PC-9 (cell line): ENCODE results near the gene CCT2. TPM values are rescaled to one million over a fixed set of nuclear protein-coding genes. Genes with fewer than 3 reads are reported as not detected.

Source experiments
- BruUV-seq: library from RNA; stranded (reverse); fragments of 400-500 nt; replicated peaks from 2 replicates; lab custom pipeline; 2021; lab: Mats Ljungman, UMichigan
- CTCF ChIA-PET: fragments of 300-600 bp; sonication (Branson Sonifier 250); formaldehyde crosslinking; loops from one replicate; lab custom pipeline; 2022; ENCODE audit warnings: antibody characterized with exemption; lab: Charles Lee
- POLR2A ChIA-PET: fragments of 300-600 bp; sonication (Branson Sonifier 250); formaldehyde crosslinking; loops from one replicate; lab custom pipeline; 2022; ENCODE audit warnings: antibody characterized with exemption; ENCODE audit not compliant: unreplicated experiment; lab: Charles Lee
- DNase-seq, 2 experiments: peaks; one replicate each; pipeline versions ENCODE4 v3.0.0 to v3.0.0-alpha.2; 2015 to 2022; ENCODE audit warnings: mixed read lengths in 1 of 2
- H2AFZ ChIP-seq: fragments of 200-600 bp; sonication (generic); 2 replicates; pipeline ENCODE4 v1.8.1; 2017; ENCODE audit warnings: antibody characterized with exemption
- H3F3A ChIP-seq: fragments of 200-600 bp; sonication (generic); 2 replicates; pipeline ENCODE4 v1.8.1; 2017; ENCODE audit warnings: antibody characterized with exemption, mild to moderate bottlenecking, low read depth; ENCODE audit not compliant: insufficient read depth
- H3K27ac ChIP-seq: fragments of 200-600 bp; sonication (generic); 2 replicates; pipeline ENCODE4 v1.6.1; 2016; ENCODE audit warnings: mixed run types
- H3K27me3 ChIP-seq: fragments of 200-600 bp; sonication (generic); 2 replicates; pipeline ENCODE4 v1.6.1; 2016; ENCODE audit warnings: low read depth, mixed run types; ENCODE audit not compliant: insufficient read depth
- H3K36me3 ChIP-seq: fragments of 200-600 bp; sonication (generic); 2 replicates; pipeline ENCODE4 v1.6.1; 2016; ENCODE audit warnings: low read depth, mixed run types
- H3K4me1 ChIP-seq: fragments of 200-600 bp; sonication (generic); replicated peaks from 2 replicates; pipeline ENCODE4 v1.6.1; 2016; ENCODE audit warnings: mixed run types; ENCODE audit not compliant: insufficient read depth
- H3K4me2 ChIP-seq: fragments of 200-600 bp; sonication (generic); 2 replicates; pipeline ENCODE4 v1.6.1; 2017; ENCODE audit warnings: mixed run types
- H3K4me3 ChIP-seq: fragments of 200-600 bp; sonication (generic); 2 replicates; pipeline ENCODE4 v1.6.1; 2016; ENCODE audit warnings: mixed run types
- H3K79me2 ChIP-seq: fragments of 200-600 bp; sonication (generic); 2 replicates; pipeline ENCODE4 v1.6.1; 2017; ENCODE audit warnings: low read depth, mixed run types
- H3K9me2 ChIP-seq: fragments of 200-600 bp; sonication (generic); 2 replicates; pipeline ENCODE4 v1.8.1; 2017; ENCODE audit warnings: mild to moderate bottlenecking; ENCODE audit not compliant: insufficient read depth
- H3K9me3 ChIP-seq: fragments of 200-600 bp; sonication (generic); 2 replicates; pipeline ENCODE4 v1.8.1; 2016; ENCODE audit warnings: low read depth; ENCODE audit not compliant: insufficient read depth
- H4K20me1 ChIP-seq: fragments of 200-600 bp; sonication (generic); 2 replicates; pipeline ENCODE4 v1.8.1; 2017; ENCODE audit not compliant: insufficient read depth
- CTCF ChIP-seq: fragments of 200-600 bp; sonication (generic); conservative IDR thresholded peaks from 2 replicates; pipeline ENCODE4 v1.6.1; 2017; ENCODE audit warnings: mixed run types, antibody characterized with exemption, mild to moderate bottlenecking, moderate library complexity
- EZH2 ChIP-seq: fragments of 200-600 bp; sonication (generic); IDR thresholded peaks from 2 replicates; pipeline ENCODE4 v1.8.0; 2017; ENCODE audit warnings: antibody characterized with exemption, low read depth
- intact Hi-C: fragments of 100-400 bp; cut with micrococcal nuclease; formaldehyde crosslinking; loops from one replicate; pipeline ENCODE4 v1.10.0; 2022; ENCODE audit not compliant: unreplicated experiment
- total RNA-seq: library from RNA; stranded (reverse); gene quantifications from 2 replicates; pipeline ENCODE4 v1.2.3, GENCODE V29; 2021

The CCT2 gene
- total RNA-seq, 1 experiment from 2014 or later: 162 TPM

- no peaks in the 10 kb centered on the region for H4K20me1 ChIP-seq
- no peak overlapping the region for H3K27ac ChIP-seq
- no peak for DNase-seq
- H3K9me3 ChIP-seq: no peaks in the 10 kb centered on the region; the same call in 1 of the 2 replicates
- peaks cover 2% of the 10 kb centered on the region; the same call in 1 of the 2 replicates for H3F3A ChIP-seq
- H3K9me2 ChIP-seq: no peaks in the 10 kb centered on the region
- H3K27me3 ChIP-seq: no peaks in the 10 kb centered on the region; the same call in 1 of the 2 replicates
- CTCF ChIA-PET: interaction anchor here (0.7 kb wide), 1 partner anchor 26 kb away, joined by 9 read pairs; no protein-coding TSS in a partner anchor
- peaks cover 4% of the 10 kb centered on the region for H3K36me3 ChIP-seq
- H3K4me2 ChIP-seq: no peak overlapping the region
- H3K4me1 ChIP-seq: no peaks in the 10 kb centered on the region
- TF ChIP-seq CTCF (no peak), EZH2 (no peak)
- H3K79me2 ChIP-seq: no peaks in the 10 kb centered on the region
- no peak overlapping the region for H2AFZ ChIP-seq
- H3K4me3 ChIP-seq: no peak overlapping the region
- intact Hi-C loops: no loop called here
- POLR2A ChIA-PET: no interaction called here
- BruUV-seq: no TSS peak
Measured at GRCh38 chr12:69608114-69608513, 22.9 kb downstream of the CCT2 start.

DNA sequence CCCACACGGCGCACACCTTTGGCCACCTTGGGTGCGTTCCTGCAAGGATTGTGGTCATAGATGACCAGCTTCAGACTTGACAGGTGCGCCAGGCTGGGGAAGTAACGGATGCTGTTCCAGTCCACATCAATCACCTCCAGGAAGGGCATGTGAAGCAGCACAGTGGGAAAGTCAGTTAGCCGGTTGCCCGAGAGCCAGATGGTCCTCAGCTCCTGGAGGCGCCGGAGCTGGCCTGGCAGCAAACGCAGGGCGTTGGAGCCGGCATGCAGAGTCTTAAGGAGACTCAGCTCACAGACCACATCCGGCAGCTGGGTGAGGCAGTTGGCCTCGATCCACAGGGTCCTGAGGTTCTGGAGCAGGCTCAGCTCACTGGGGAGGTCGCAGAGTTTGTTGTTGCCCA is 24.9 kb downstream of the CCT2 start:
- Histone ChIP-seq H4K20me1 (no peaks in the 10 kb centered on the region), H3K79me2 (no peaks in the 10 kb centered on the region), H3K4me1 (no peaks in the 10 kb centered on the region), H3K27me3 (no peaks in the 10 kb centered on the region; the same call in 1 of the 2 replicates), H3K9me2 (no peaks in the 10 kb centered on the region), H2AFZ (no peak overlapping the region), H3K9me3 (no peaks in the 10 kb centered on the region; the same call in 1 of the 2 replicates), H3F3A (no peaks in the 10 kb centered on the region), H3K27ac (no peak overlapping the region), H3K4me3 (no peak overlapping the region), H3K36me3 (no peaks in the 10 kb centered on the region), H3K4me2 (no peak overlapping the region)
- DNase-seq: no peak
- no TSS peak for BruUV-seq
- TF ChIP-seq CTCF (no peak), EZH2 (no peak)
- POLR2A ChIA-PET: no interaction called here
- CTCF ChIA-PET: no interaction called here
- intact Hi-C loops: no loop called here

DNA sequence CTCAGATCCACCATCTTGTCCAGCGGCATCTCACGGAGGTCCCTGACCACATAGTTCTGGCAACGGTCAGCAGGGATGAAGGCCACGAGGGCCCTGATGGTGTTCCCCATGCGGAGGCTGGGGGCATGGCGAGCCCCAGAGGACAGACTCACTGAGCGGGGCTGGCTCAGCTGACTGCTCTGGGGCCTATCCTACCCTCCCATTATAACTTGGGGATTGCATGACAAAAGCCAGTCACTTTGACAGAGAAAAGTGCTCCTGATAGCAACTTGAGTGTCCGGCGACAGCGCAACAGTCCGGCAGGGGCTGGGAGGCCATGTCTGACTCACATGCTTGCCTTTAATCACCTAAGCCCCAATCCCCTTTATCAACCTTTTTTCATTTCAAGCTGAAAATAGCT is 25.5 kb downstream of the CCT2 start, which contains the start of gene LRRC10:
LRRC10 (minus strand) TSS at position 179 of the 400 bp plus-strand sequence; CDS start at position 110, 69 bp downstream.
- no peak for DNase-seq
- TF ChIP-seq EZH2 (no peak), CTCF (no peak)
- Histone ChIP-seq H3K79me2 (no peaks in the 10 kb centered on the region), H2AFZ (no peak within 1 kb of the TSS), H3K27ac (no peak within 1 kb of the TSS), H3K9me2 (no peaks in the 10 kb centered on the region), H3K4me1 (no peaks in the 10 kb centered on the region), H3K27me3 (no peaks in the 10 kb centered on the region; the same call in 1 of the 2 replicates), H3K9me3 (no peaks in the 10 kb centered on the region; the same call in 1 of the 2 replicates), H3K4me3 (no peak within 1 kb of the TSS), H3K36me3 (no peaks in the 10 kb centered on the region), H4K20me1 (no peaks in the 10 kb centered on the region), H3F3A (no peaks in the 10 kb centered on the region), H3K4me2 (no peak within 1 kb of the TSS)
- intact Hi-C loops: no loop called here
- no TSS peak for BruUV-seq
- POLR2A ChIA-PET: no interaction called here
- CTCF ChIA-PET: no interaction called here
